Measurements from ENCODE around the gene CARD11.

The CARD11 gene

GRCh38 chr7:2943851-2944601 is 99.6 kb downstream of the CARD11 start:
- DNase-seq: peak in 1 of 2 donors; percentile 6
- Mint-ChIP-seq H3K9me3 (peaks cover 0 to under 1% of the 10 kb centered on the region in 2 donors), H3K4me1 (peaks cover 57% of the 10 kb centered on the region), H3K27ac (peak overlapping the region in 1 of 2 donors; percentile 23), H3K4me3 (no peak overlapping the region), H3K27me3 (no peaks in the 10 kb centered on the region)
- ATAC-seq: no peak

DNA sequence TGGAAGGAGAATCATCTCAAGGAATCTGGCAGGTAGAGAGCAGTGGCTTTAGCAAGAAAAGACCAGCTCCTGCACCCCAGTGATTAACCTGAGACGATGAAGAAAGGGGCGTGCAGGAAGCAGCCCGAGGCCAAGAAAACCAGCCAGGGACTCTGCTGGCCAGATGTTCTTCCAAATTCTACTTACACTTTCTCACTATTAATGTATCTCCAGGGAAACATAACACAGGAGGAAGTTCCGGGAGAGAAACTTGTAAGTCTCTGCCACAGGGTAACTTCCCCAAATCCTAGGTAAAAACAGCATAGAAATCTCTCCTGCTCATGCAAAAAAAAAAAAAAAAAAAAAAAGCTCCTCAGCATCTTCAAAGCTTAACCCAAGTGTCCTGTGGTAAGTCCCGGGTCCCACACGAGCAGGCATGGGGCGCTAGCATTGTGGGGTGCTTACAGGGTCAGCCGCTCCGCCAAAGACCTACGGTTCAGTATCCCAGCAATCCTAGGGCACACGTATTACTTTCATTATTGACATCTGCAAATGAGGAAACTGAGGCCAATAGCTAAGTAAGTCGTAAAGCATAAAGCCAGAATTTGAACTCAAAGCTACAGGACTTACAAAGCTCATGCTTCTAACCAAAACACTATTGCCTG is 102.3 kb downstream of the CARD11 start:
- no peaks in the 10 kb centered on the region for H3K27me3 Mint-ChIP-seq
- ATAC-seq: no peak
- no peaks in the 10 kb centered on the region for H3K9me3 Mint-ChIP-seq
- DNase-seq: no peak
- no peak overlapping the region for H3K4me3 Mint-ChIP-seq
- H3K4me1 Mint-ChIP-seq: peaks cover 45% of the 10 kb centered on the region
- H3K27ac Mint-ChIP-seq: no peak overlapping the region

DNA sequence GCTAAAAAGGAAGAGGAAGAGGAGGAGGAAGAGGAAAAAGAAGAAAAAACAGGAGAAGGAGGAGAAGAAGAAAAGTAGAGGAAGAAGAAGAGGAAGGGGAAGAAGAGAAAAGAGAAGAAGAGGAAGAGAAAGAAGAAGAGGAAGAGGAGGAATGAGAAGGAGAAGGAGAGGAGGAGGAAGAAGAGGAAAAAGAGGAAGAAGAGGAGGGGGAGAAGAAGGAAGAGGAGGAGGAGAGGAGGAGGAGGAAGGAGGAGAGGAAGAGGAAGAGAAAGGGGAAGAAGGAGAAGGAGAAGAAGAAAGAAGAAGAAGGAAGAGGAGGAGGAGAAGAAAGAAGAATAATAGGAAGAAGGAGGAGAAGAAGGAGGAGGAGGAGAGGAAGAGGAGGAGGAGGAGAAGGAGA is 103.2 kb downstream of the CARD11 start:
- H3K4me1 Mint-ChIP-seq: peaks cover 39% of the 10 kb centered on the region
- no peaks in the 10 kb centered on the region for H3K9me3 Mint-ChIP-seq
- ATAC-seq: no peak
- H3K27ac Mint-ChIP-seq: peak overlapping the region; percentile 3 to 95
- no peak overlapping the region for H3K4me3 Mint-ChIP-seq
- no peaks in the 10 kb centered on the region for H3K27me3 Mint-ChIP-seq
- no peak for DNase-seq

DNA sequence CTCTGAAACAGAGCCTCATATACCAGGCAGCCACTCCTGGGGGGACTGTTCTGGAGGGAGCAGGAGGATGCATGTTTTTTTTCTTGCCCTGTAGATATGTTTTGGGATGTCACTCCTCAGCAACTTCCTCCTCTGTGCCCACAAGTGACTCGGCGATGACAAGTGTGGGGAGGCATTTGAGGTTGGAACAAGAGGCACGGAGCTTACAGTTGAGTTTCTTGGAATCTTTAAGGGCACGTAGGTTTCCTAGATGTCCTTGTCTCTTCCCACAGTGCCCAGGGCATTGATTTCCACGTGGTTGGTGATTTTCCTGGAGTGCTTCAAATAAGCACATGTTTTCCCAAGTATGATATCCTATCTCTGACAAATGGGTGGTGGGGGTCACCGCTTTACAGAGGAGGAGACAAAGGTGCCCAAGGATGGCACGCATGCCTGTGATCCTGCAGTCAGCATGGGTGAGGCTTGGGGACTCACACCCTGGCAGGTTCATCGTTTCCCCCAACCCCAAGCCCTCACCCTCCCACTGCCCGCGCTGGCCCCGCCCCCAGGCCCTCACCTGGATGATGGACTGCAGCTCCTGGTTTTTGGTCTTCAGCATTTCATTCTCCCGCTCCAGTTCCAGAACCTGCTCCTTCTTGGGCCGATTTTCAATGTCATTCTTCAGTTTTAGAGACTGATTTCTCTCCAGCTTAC is 104.3 kb downstream of the CARD11 start:
- H3K4me3 Mint-ChIP-seq: no peak overlapping the region
- no peaks in the 10 kb centered on the region for H3K27me3 Mint-ChIP-seq
- H3K4me1 Mint-ChIP-seq: peaks cover 47% of the 10 kb centered on the region
- no peak for DNase-seq
- H3K9me3 Mint-ChIP-seq: no peaks in the 10 kb centered on the region
- ATAC-seq: no peak
- peak overlapping the region; percentile 7 to 97 for H3K27ac Mint-ChIP-seq

GRCh38 chr7:2938514-2939192 is 105.0 kb downstream of the CARD11 start:
- ATAC-seq: no peak
- Mint-ChIP-seq H3K4me1 (peaks cover 50% of the 10 kb centered on the region), H3K27ac (peak overlapping the region in 1 of 2 donors; percentile 7), H3K27me3 (no peaks in the 10 kb centered on the region), H3K9me3 (no peaks in the 10 kb centered on the region), H3K4me3 (no peak overlapping the region)
- no peak for DNase-seq

- Mint-ChIP-seq H3K27ac (no peak overlapping the region), H3K4me1 (peaks cover 47% of the 10 kb centered on the region), H3K27me3 (no peaks in the 10 kb centered on the region), H3K4me3 (no peak overlapping the region), H3K9me3 (no peaks in the 10 kb centered on the region)
- ATAC-seq (no peak), DNase-seq (no peak)
These were observed 105.8 kb downstream of the CARD11 start for GRCh38 chr7:2937701-2938513.

- Mint-ChIP-seq H3K9me3 (no peaks in the 10 kb centered on the region), H3K4me3 (no peak overlapping the region), H3K27me3 (no peaks in the 10 kb centered on the region), H3K27ac (peak overlapping the region; percentile 52 to 60), H3K4me1 (peaks cover 38% of the 10 kb centered on the region)
- ATAC-seq: no peak
- no peak for DNase-seq
These were observed 106.6 kb downstream of the CARD11 start for GRCh38 chr7:2936891-2937580.

DNA sequence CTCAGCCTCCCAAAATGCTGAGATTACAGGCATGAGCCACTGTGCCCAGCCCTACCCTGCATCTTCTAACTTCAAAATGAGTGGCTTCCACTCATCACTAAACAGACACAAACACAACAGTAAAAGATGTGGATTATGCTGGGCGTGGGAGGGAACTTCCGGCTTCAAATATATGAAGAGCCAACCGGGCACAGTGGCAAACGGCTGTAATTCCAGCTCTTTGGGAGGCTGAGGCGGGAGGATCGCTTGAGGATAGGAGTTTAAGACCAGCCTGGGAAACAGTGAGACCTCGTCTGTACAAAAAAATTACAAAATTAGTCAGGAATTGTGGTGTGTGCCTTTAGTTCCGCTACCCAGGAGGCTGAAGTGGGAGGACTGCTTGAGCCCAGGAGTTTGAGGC is 107.4 kb downstream of the CARD11 start:
- ATAC-seq: no peak
- H3K9me3 Mint-ChIP-seq: no peaks in the 10 kb centered on the region
- peak overlapping the region in 1 of 2 donors; percentile 27 for H3K27ac Mint-ChIP-seq
- DNase-seq: no peak
- H3K27me3 Mint-ChIP-seq: no peaks in the 10 kb centered on the region
- no peak overlapping the region for H3K4me3 Mint-ChIP-seq
- H3K4me1 Mint-ChIP-seq: peaks cover 32% of the 10 kb centered on the region

GRCh38 chr7:2934984-2935740 is 108.5 kb downstream of the CARD11 start:
- no peak overlapping the region for H3K4me3 Mint-ChIP-seq
- H3K27ac Mint-ChIP-seq: peak overlapping the region; percentile 57 to 71
- no peaks in the 10 kb centered on the region for H3K9me3 Mint-ChIP-seq
- H3K27me3 Mint-ChIP-seq: no peaks in the 10 kb centered on the region
- H3K4me1 Mint-ChIP-seq: peaks cover 23% of the 10 kb centered on the region
- ATAC-seq (no peak), DNase-seq (no peak)

DNA sequence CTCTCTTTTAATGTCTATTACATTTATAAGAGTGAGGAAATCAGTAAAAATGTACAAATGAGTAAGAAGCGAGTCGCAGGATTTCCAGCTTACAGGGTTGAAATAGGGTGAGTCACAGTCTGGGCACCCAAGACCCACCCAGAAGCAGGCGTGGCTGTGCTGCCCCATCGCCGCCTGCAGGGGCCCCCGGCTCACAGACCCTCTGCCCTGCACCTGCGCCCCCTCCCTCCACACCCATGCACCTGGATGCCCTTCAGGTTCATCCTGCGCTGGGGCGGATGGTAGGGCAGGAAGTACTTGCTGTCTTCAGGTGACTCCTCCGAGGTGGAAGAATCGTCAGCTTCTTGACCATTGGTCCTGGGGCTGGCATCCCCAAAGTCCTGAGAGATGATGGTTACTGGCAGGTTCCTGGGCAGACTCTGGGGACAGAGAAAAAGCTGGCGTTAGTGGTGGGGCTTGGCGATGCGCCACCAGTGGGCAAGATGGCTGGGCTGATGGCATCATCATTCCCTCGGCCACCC is 109.4 kb downstream of the CARD11 start:
- DNase-seq (no peak), ATAC-seq (peak; percentile 75)
- Mint-ChIP-seq H3K27me3 (no peaks in the 10 kb centered on the region), H3K4me3 (no peak overlapping the region), H3K4me1 (peaks cover 14% of the 10 kb centered on the region), H3K27ac (peak overlapping the region; percentile 27 to 91), H3K9me3 (no peaks in the 10 kb centered on the region)

DNA sequence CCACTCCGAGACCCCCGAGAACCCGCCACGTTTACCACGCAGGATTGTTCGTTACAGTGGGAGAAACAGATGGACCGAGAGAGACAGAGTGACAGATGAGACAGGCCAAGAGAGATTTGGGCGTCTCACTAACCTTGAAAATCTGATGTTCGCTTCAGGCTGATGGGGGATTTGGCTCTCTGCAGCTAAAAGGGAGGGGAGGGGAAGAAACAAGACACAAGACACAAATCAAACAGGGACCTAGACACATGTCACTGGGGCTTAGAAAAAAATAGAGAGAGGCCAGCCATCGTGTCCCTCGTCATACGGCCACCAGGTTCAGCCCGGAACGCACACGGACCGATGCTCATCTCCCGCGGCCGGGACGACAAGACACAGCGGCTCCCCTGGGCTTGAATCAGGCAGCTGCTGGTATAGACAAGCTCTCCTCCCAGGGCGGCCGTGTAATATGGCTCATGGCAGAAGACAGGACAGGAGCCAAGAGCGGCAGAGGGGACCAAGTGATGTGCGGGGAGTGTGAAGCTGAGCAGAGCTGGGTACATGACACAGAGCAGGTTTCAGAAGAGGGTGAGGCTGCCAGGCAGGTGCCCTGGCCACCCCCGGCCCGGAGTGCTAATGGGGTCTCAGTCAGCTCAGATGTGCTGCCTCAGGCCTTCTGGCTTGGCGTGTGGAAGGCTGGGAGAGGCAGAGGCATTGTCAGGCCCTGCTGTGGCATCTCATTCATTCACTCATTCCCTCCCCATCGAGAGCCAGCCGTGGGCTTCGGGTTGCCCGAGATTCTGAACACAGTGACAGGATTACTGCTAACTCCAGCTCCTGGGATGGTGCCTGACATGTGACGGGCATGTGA is 111.0 kb downstream of the CARD11 start:
- H3K4me3 Mint-ChIP-seq: no peak overlapping the region
- H3K27ac Mint-ChIP-seq: peak overlapping the region in 1 of 2 donors; percentile 44
- H3K4me1 Mint-ChIP-seq: peaks cover 11% of the 10 kb centered on the region
- DNase-seq (no peak), ATAC-seq (no peak)
- no peaks in the 10 kb centered on the region for H3K27me3 Mint-ChIP-seq
- H3K9me3 Mint-ChIP-seq: no peaks in the 10 kb centered on the region

GRCh38 chr7:2931034-2931415 is 112.6 kb downstream of the CARD11 start:
- no peaks in the 10 kb centered on the region for H3K27me3 Mint-ChIP-seq
- ATAC-seq (no peak), DNase-seq (no peak)
- H3K4me1 Mint-ChIP-seq: peaks cover 11% of the 10 kb centered on the region
- H3K27ac Mint-ChIP-seq: peak overlapping the region; percentile 52 to 95
- H3K4me3 Mint-ChIP-seq: no peak overlapping the region
- no peaks in the 10 kb centered on the region for H3K9me3 Mint-ChIP-seq

Measured in stimulated activated naive CD8-positive, alpha-beta T cell treated with anti-CD3 and anti-CD28 coated beads, Interleukin-15, amount 100 ng/mL, for 72 hours (primary cell).